GDM1 (cell line): ENCODE measurements around the gene P2RX2.

ENCODE experiments used
- DNase-seq: peaks from one replicate; lab custom pipeline; 2025; lab: John Stamatoyannopoulos, UW

P2RX2 gene

DNA sequence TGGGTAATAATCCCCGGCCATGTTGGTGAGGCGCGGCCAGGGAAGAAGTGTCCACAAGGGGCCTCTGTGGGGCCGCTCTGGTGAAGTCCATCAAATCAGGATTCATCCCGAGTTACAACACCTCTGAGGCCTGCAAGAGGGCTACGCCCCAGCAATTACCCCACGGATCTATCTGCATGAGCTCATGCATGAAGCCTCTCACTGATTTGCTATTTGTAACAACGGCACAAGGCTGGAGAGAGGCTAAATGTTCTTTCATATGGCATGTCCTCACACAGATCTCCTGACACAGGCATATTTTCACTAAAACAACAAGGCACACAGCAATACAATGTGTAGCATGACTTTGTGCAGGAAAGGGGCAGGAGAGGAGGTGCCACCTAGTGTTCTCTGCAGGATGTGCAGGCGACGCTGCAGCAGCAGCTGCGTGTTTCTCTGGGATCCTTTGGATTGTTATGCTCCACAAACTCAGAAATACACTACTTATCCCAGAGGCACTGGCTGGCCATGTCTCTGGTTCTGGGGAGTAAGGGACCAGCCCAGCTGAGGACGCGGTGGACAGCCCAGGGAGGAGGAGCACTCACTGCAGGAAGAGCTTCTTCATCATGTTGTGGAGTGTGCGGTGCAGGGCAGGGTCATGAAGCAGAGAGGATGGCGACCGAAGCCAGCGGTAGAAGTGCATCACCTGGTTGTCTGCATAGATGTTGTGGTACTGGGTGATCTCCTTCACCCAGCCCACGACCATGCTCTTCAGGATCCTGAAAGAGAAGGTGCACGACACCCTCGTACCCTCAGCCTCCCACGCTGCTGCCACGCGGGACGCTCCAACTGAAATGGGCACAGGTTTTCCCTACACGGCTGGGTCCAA, 20.2 kb downstream of the P2RX2 start:
- no peak for DNase-seq

DNA sequence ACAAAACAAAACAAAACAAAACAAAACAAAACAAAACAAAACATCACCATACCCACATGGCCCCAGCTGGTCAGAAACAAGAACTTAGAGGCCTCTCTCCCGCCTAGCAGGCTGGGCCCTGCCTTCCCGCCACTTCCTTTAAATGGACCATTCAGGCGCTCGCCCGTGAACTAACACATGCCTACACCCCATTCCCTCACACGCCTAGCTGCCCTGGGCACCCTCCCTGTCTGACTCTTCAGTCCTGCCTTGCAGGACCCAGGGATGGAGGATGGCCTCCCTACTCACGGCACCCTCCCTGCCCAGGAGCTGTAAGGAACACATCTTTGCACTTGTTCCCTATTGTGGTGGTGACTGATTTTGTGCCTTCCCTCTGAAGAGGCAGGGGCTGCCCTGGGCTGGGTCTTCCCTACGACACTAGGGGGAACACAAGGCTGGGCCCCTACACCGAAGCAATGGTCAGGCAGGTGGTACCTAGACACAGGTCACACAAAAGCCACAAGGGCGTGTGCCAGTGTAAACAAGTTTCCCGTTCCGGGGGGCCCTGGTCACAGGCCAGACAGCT, 21.5 kb downstream of the P2RX2 start:
- no peak for DNase-seq

DNA sequence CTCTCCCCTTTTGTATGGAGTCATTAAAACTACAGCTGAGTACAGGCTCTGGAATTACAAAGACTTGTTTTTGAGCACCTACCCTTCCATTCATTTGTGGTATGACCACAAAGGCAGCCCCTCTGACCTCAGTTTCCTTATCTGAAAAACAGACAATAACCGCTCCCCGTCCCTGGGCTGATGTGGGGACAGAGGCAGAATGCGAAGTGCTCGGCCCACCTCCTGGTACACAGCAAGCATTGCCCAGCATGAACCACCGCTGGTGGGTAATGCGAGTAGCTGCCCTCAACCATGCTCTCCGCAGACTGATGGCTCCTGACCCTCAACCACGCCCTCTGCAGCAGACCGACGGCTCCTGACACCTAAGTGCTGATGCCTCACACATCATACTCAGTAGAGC, 22.4 kb downstream of the P2RX2 start:
- no peak for DNase-seq

DNA sequence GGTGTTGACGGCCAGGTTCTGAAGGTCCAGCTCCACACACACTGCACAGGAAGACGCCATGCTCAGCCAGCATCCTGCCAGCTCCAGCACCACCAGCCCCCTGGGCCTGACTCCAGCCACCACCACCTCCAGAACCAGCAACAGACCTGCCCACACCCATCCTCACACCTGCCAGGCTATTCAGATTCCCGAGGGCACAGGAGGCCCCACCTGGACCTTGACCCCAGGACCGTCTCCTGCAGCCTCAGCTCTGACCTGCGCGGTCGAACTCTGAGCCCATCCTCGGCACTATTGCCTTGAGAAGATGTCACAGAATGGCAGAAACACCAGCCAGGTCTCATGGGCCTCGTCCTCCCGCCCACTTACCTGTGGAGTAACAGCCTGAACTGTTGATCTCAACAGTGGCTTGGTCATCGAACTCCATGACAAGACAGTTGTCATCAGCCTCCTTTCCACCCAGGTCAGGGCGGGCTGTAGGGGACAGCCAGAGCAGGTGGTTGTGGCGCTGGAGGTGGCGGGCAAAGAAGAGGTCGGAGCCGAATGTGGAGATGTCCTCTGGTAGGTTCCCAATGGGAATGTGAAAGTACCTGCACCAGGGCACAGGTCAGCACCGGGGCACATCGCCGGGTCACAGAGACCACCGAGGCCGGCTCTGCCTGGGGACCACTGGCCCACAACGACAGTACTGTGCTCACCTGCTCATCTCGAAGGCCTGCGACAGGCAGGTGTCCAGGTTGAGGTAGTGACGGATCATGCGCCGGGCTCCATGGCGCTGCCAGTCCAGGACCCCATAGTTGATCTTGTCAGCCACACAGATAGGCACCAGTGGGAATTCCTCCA, 23.5 kb downstream of the P2RX2 start:
- no peak for DNase-seq

DNA sequence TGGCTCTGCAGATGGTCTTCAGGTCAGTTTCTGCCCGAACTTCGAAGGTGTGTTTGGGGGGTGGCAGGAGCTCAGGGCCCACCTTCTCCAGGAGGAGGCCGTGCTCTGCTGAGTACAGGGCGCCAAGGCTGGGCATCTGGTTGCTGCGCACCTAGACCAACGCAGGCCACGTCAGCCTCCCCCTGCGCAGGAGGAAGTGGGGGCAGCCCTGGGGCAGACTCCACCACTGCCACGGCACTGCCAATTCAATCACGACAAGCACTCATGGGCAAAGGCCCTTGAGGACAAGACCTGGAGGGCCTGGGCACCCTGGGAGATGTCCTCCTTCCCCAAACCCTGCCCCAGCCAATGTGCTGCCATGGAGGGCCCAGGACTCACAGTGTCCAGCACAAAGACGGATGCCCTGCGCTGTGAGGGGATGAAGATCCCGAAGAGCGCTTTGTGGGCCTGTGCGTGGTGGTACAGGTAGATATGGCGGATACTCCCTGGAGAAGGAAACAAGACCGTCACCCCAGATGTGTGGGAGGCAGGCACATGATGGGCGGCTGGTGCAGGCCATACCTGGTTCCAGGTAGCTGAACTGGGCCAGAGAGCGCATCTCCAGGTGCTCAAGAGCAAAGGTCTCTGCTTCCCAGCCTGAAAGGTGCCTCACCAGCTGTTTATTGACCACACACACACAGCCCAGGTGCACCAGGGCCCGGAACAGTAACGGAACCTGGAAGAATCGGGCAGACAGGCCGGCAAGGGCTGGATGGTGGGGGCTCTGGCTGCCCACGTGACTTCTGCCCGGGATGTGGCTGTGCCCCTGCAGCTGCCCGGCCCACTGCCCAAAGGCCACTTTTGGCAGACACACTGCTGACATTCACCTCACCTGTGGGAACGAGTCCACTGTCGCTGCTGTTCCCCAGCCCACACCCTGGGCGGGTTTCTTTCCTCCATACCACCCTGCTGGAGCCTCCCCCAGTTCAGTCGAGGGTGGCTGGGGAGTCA, 24.6 kb downstream of the P2RX2 start:
- no peak for DNase-seq

DNA sequence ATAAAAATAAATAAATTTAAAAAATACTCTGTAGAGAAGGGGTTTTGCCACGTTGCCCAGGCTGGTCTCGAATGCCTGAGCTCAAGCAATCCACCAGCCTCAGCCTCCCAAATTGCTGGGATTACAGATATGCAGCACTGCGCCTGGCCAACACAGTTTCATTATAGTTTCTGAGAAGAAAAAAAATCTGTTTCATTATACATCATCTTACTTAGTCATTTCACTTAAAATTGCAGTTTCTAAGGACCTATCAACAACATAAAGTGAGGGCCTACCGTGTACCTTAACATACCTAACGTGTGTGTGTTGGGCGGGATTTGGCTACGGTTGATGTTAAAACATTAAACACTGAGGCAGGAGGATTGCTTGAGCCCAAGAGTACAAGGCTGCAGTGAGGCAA, 28.3 kb downstream of the P2RX2 start:
- DNase-seq: no peak

DNA sequence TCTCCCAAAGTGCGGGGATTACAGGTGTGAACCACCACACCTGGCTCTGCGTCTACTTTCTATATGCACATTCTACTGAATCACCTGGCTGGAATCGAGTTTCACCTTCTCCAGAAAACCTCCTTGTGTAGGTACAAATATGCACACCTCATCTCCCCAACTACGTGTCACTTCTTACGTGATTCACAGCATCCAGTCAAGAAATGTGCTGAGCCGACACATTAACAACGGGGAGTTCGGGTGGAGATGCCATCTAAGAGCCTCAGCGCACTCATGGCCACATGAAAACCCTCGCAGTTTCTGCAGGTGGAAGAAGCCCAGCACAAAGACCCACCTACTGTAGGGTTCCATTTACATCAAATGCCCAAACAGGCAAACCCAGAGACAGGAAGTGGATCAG, 29.3 kb downstream of the P2RX2 start:
- DNase-seq: no peak

DNA sequence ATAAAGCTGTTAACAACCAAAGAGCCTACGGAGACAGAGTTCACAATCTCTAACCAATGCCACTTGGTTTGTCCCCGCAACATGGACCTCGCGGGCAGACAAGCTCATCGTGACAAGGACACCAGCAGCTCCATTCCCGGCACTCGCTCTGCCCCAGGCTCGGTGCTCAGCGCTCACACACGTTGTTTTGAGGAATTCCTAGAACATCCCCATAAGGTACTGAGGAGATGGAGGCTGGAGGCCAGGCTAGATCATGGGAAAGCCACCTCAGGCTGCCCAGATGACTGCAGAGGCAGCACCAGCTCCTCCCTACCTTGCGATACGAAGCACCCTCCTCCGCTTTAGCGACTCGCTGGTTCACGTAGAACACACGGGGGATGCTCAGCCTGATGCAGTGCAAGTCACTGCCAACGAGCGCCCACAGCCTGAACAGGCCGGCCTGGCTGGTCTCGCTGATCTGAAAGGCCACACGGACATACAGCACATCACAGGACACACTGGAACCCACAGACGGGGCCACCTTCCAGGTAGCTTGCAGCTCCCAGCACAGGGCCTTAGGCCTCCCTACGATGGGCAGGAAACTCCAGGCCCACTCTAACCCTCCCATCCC, 30.1 kb downstream of the P2RX2 start:
- DNase-seq: no peak

DNA sequence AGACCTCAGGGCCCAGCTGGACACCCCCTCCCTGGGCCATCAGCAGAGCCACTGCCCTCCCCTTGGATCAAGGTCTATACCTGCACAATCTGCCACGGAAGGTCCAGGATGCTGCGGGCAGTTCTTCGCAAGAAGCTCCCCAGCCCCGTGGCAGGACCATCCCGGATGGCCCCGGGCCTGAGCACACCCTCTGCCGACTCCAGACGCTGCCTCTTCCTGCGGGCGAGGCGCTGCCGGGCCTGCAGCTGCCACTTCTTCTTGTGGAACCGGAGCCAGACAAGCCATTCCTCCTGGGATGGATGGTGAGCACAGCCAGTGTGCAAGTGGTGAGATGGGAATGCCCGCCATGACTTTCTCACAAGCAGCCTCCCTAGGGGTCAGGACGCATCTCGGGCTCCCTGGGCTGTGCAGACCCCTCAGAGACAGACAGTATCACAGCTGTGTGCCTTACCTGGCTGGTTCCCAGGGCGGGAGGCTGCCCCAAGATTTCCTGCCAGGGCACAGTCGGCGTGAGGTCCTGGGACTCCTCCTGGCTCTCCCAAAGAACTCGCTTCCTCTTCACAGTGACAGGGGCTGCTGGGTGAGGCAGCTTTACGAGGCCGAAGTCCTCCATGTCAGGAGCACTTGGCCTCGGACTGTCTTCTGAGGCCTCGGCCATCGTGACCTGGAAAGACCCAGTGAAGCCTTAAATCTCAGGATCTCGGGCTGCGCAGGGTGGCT, 30.8 kb downstream of the P2RX2 start:
- DNase-seq: no peak

DNA sequence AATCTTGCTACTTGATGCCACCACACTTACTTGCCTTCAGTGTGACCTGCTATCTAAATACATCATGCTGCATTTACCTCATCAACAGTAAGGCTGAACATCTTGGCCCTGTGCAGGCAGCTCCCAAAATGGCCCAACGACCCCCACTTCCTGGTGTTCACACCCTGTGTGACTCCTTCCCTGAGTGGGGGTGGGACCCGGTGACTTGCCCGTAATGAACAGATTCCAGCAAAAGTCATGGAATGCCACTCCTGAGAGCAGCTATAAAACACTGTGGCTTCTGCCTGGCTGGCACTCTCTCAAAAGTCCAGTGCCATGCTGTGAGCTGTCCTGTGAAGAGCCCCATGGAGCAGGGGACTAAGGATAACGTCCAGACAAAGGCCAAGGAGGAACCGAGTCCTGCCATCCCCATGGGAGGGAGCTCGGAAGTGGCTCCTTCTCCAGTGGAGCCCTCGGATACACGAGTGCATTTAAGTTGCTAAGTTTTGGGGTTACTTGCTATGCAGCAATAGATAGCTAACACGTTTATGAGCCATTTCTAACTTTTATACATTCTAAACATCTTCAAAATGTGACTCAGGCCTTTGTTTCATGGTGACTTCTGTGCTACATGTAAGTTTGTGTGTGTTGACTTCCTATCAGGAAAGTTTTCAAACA, 33.0 kb downstream of the P2RX2 start:
- DNase-seq: no peak

DNA sequence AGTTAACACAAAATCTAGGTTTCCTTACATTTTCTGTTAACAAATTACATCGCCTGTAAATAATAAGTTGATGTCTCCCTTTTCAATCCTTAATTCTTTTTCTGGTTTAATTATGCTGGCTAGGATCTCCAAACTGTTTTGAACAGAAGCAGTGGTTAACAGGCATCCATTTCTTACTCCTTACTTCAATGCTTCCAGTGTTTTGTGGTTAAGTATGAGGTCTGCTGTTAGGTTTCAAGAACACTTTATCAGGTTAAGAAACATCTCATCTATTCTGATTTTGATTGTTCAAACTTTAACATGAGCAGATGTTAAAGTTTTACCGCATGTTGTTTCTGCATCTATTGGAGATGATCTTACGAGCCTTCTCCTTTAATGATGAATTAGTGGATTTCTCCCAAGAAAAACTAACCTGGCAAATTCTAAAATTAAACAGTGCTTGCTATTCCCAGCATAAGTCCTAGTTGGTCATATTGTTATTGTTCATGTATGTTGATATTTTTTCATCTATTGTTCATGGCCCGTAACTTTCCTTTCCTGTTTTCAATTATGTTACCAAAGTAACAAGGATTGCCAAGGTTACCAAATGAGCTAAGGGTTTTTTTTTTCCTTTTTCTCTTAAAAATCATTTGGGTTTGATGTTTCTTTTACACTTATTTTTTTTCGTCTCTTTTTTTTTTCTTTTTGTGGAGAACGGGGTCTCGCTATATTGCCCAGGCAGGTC, 35.2 kb downstream of the P2RX2 start:
- no peak for DNase-seq

DNA sequence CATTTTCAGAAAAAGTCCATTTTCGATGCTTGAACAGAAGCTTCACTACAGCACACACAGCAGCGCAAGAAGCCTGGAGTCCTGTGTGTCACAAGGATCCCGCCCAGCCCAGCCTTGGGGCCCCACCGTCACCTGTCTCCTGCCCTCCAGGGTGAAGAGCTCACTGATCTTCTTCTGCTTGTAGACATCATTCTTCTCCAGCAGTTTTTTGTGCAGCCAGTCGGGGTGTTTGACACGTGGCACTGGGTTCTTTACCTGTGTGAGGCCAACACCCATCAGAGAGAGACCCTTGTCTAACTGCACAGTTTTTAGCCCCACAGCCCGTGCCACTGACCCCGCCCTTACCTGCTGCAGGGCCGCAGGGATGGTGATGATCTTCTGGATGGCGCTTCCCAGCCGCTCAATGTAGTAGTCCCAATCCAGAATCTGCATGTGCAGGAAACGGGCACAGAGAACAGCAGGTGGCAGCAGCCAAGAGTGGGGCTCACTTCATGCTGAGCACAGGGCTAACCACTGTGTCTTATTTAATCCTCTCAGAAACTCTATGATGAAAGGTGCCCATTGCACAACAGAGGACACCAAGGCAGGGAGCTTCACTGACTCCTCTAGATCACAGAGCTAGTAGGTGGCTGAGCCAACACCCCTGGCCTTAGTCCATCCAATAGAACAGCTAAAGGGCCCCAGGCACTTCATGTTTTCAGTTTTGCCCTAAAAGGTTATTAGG, 38.6 kb downstream of the P2RX2 start:
- no peak for DNase-seq

DNA sequence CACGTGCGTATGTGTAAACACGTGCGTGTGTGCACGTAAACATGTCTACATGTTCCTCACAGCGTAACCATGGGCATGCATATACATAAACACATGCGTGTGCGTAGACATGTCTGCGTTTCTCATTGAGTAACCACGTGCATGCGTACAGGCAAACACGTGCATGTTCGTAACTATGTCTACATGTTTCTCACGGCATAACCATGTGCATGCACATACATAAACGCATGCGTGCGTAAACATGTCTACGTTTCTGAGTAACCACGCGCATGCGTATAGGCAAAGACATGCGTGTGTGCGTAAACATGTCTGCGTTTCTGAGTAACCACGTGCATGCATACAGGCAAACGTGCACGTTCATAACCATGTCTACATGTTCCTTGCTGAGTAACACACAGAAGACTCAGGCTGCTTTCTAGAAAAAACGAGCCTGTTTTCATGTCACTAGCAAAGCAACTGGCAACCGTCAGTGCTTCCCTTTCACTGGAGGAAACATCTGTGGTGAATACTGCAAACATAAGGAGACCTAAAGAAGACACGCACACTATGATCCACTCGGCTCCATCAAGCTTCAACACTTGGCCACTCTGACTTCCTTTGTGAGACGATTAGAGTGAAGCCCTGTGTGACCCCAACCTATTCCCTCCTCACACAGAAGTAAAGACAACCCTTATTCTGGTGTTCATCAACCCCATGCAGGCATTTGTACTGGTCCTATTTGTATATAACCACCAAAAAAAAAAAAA, 39.7 kb downstream of the P2RX2 start:
- DNase-seq: peak; percentile 79

DNA sequence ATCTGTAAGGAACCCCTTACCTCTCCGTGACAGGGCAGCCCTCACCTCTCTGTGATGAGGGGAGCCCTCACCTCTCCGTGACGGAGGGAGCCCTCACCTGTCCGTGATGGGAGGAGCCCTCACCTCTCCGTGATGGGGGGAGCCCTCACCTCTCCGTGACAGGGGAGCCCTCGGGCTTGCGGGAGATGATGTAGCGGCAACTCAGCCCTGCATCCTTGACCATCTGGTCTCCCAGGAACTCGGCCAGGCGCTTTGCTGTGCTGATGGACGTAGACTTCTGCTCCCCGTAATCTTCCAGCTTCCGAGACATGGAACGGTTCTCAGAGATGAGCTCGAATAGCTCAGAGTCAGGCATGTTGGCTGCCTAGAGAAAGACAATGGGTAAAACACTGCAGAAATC, 40.6 kb downstream of the P2RX2 start:
- DNase-seq: no peak

DNA sequence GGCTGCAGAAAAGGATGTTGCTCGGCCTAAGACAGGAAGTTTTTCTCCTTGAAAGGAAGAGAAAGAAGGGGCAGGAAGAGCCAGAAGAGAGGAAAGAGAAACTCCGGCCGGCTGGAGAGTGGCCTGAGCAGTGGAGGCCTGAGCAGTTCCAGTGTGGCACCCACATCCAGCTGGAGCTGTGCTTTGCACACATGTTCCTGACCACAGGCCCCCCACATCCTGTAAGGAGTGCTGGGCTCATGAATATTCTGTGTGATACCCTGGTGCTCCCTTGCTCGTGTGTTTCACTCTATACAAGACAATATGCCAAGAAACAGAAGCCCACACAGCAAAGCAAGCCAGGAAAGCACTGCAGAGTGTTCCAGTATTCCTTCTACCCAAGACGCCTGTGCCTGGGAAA, 41.5 kb downstream of the P2RX2 start:
- no peak for DNase-seq

DNA sequence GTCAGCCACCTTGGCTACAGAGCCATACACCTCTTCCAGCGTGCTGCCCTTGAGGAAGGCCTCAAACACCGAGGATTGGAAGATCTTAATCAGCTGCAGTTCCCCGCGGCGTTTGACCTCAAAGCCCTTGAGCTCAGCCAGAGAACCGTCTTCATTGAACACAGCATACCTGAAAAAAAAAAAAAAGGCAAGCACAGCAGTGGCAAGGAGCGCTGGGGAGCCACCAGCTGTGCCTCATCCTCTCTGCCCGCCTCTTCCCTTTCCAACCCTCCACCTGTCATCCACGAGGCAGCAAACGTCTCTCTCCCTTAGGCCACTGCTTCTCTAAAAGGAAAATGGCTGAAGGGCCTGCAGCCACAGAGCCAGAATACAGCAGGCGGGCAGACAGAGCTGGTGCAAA, 42.4 kb downstream of the P2RX2 start:
- DNase-seq: no peak

DNA sequence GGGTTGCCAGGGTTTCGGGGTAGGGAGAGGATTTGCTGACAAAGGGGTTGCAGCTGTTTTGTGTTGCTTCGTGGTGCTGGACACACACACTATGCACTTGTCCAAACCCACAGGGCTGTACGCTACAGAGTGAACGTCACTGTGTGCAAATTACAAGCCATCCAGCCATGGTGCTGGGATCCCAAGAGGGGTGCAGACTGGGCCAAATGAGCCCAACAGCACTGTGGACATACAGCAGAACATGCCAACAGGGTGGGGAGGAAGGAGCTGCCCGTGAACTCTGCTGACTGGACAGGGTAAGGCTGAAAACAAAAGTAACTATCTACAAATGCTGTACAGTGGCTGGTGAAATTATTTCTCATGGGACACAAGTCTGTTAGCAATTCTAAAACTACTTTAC, 43.4 kb downstream of the P2RX2 start:
- no peak for DNase-seq
